Hepatocyte (in vitro differentiated cells): ENCODE data around the gene TMEM150C.

Source experiments
- CTCF ChIP-seq: fragments of 200-600 bp; sonication (generic); IDR thresholded peaks from 2 replicates; pipeline ENCODE4 v1.5.1; 2016; ENCODE audit warnings: antibody characterized with exemption, mild to moderate bottlenecking; ENCODE audit not compliant: poor library complexity
- EZH2 ChIP-seq: fragments of 200-600 bp; sonication (generic); IDR thresholded peaks from 2 replicates; pipeline ENCODE4 v1.6.1; 2016; ENCODE audit warnings: antibody characterized with exemption, mild to moderate bottlenecking, borderline replicate concordance
- EZH2phosphoT487 ChIP-seq: fragments of 200-600 bp; sonication (generic); IDR thresholded peaks from one replicate; pipeline ENCODE4 v1.6.1; 2018; ENCODE audit warnings: antibody characterized with exemption, mild to moderate bottlenecking, low read depth, moderate library complexity; ENCODE audit not compliant: unreplicated experiment, severe bottlenecking

DNA sequence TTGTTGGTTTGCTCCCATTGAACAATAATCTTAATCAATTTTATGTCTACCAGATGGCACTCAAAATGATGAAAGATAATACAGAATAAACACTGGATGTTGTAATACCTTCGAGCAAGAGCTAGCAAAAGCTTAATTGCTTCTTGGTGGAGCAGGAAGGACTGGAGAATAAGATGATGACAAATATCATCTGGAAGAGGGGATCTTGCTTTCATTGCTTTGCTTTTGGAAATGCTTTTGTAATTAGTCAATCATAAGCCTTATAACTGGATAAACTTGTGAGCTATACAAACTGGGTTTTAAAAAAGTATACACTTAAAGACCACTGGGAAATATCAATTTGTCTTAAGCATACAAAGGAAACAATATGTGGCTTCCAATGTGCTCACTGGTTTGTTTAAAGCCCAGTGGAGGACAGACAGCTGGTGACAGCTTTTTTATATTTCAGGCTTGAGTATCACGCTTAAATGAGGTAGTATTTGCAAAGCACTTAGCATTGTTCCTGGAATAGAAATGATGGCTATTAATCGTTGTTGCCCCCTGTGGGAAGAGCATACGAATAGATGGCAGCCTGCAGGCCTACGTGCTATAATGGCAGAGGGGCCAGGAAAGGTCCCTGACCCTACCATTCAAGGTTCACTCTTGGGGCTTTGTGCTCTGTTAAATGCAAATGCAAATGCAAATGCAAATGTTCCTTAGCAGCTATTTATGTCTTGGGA, 61.2 kb downstream of the TMEM150C start:
- TF ChIP-seq CTCF (no peak), EZH2 (no peak), EZH2phosphoT487 (no peak)
